COLO668 (cell line): Measurements from ENCODE around the gene CCDC27.
A peak's percentile ranks its signal among the peaks of the same experiment; 100 is the strongest.

Experiments used
- DNase-seq: peaks from one replicate; lab custom pipeline; 2025; ENCODE audit not compliant: unreplicated experiment; lab: John Stamatoyannopoulos, UW

CCDC27 gene

GRCh38 chr1:3750741-3751140 lies 1.5 kb upstream of the CCDC27 start:
- DNase-seq = no peak

DNA sequence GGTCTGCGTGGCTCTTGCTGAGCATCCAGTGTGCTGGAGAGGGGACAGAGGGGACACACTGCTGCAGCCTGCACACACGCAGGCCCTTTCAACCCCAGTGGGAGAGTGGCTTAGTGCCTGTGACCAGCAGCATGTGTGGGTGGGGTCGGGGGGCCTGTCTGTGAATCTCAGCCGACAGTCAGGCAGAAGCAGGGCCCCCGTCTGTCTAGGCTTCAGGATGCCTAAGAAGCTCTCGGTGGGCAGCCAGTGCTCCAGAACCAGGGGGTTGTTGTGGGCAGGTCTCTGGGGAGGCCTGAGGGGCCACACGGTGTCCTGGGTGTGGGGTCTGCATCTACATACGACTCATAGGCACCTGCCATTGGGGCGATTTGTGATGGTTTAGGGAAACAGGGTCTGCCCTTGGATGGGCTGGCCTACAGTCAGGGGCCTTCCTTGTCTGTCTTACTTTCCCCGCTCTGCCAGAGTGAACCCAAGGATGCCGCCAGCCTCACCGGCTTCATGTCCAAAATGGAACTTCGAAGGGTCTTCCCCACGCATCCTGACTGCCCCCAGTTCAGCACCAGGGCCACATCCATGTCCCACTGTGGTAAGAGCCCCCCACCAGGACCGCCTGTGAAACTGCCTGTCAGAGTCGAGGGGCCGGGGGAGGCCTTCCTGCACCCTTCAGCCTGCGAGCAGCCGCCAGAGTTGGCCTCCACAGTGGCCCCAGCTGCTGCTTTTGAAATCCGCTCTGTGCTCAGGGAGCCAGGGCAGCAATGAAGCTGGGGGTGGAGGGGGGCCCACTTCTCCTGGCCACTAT lies 1.6 kb downstream of the CCDC27 start:
- DNase-seq = no peak

- no peak for DNase-seq
Observed at GRCh38 chr1:3756394-3756793, 4.1 kb downstream of the CCDC27 start.

DNA sequence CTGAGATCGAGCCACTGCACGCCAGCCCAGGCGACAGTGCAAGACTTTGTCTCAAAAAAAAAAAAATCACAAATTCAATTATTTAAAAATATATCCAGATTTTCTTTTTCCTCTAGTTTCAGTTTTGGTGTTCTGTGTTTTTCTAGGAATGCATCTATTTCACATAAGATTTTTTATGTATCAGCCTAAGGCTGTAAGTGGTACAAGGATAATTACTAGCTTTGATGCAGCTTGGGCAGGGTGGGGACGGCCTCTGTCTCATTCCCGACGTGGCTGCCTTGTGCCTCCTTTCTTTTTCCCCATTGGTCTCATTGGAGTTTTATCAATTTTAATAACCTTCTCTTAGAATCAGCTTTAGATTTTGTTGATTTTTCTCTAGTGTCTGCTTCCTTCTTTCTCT lies 6.9 kb downstream of the CCDC27 start:
- no peak for DNase-seq

DNA sequence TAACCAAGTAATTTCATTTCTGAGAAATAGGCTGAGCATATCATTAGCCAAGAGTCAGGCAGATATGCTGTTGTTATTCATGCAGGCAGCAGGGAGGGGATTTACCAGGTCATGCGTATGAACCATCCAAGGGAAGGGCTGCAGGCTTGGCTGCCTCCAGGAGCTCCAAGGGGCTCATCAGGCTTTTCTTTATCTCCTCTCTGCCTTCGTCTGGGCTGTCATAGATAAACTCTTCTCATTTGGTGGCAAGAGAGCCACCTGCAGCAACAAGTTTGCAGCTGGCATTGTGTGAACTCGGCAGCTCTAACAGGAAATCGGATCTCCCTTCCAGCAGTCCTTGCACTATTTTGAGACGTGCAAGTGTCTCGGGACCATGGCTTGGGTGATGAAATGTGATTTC lies 7.5 kb downstream of the CCDC27 start:
- DNase-seq = no peak

GRCh38 chr1:3761296-3762010 lies 9.2 kb downstream of the CCDC27 start:
- no peak for DNase-seq

GRCh38 chr1:3762151-3762872 lies 10.1 kb downstream of the CCDC27 start:
- DNase-seq = no peak

GRCh38 chr1:3762873-3763228 lies 10.6 kb downstream of the CCDC27 start:
- no peak for DNase-seq

DNA sequence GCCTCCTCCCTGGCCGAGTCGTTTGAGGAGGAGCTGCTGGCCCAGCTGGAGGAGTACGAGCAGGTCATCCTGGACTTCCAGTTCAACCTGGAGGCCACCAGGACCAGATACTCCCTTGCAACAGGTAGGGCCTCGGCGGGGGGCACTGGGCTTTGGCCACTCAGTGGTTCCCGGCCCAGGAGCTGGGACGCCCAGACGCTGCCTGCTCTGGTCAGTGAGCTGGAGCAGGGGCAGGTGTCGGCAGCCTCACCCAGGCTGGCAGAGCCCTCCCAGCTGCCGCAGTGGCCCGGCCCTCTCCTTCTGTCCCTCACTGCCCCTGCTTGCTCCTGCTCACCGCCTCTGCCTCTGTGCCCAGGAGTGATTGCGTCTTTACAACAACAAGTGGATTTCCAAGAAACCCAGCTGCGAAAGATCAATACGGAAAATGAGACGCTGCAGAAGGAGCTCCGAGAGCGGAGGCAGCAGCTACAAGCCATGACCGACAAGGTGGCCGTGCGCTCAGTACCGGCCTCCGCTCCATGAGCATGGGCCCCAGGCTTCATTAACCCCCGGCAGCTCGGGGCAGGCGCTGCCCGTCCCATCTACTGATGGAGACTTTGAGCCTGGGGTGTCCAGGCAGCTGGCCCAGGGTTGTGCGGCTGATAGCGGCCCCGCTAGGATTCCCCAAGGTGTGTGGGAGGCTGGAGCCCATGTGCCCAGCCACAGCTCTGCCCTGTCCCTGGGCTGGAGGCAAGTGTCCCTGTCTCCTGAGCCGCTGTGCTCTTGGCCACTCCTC lies 11.3 kb downstream of the CCDC27 start:
- no peak for DNase-seq

GRCh38 chr1:3767328-3767925 lies 15.2 kb downstream of the CCDC27 start:
- peak; percentile 35 for DNase-seq

- DNase-seq = no peak
Observed at GRCh38 chr1:3768811-3769390, 16.7 kb downstream of the CCDC27 start.

DNA sequence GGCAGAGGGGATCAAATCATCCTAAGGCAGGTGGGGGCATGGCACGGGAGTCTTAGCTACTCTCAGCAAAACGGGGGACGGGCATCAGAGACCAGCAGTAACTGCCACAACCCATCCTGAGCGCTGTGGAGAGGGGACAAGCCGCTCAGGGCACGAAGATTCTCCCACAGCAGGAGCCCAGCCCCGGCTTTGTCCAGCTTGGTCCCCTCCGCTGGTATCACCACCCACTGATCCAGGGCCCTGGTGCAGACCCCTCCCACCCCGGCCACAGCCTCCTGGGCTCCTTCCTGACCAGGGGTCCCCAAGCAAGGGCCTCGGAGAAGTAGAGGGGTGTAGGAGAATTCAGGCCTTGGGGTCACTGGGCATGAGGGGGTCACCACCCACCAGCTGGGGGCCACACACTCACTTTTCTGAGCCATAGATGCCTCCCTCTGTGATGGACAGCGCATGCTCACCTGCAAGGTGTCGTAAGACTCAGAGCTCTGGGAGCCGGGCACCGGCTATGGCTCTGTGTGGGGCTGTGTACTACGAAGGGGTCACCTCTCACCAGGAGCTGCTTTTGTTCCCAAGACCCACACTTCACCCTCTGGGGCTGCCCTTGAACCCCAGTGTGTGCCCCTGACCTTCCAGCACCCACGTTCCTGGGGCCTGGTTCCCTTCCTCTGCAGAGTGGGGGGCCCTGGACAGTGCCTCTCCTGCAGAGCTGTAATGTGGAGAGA lies 18.0 kb downstream of the CCDC27 start:
- DNase-seq = no peak

DNA sequence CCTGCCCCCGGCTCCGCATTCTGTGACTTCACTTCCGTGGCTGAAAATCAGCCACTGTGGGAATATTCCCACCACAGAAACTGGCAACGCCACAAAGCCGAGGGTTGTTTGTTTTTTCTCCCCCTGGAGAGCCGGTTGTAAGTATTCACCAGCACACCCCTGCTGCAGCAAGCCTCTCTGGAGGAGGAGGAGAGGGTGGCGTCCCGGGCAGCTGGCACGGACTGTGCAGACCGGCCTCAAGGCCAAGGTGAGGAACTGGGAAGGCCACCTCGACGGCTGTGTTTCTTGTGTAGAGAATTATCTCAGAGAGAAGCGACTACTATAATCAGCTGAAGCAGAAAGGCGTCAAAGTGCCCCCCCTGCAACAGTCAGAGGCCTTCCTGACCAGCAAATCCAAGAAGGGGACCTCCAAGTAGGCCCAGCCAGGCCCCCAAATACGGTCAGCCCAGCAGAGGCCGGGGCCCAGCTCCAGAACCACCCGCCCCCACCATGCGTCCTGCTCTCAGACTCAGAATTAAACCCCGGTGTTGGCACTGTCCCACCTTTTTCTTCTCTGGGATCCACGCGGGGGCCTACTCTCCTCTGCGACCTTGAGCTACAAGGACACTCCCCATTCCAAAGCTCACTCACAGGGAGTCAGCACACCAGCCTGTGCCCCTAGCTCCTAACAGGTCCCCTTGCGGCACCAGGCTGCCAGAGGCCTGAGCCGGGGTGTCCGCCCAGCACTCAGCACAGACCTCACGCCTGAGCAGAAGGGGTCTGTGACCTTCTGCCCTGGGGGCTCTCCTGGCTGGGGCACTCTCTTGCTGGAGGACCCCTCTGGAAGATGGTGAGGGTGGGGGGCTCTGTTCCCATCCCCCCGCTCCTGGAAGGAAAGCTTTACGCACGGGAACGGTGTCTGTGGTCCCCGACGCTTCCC lies 19.1 kb downstream of the CCDC27 start:
- no peak for DNase-seq

- DNase-seq = peak; percentile 91
Observed at GRCh38 chr1:3772027-3772714, 19.9 kb downstream of the CCDC27 start.

- DNase-seq = peak; percentile 23
Observed at GRCh38 chr1:3772715-3773571, 20.7 kb downstream of the CCDC27 start, which contains the start of gene SMIM1. SMIM1 (plus strand) TSS chr1:3772749; CDS start chr1:3775374, 2,625 bp downstream.

GRCh38 chr1:3773572-3774275 lies 21.5 kb downstream of the CCDC27 start:
- DNase-seq = no peak
